Measurements from ENCODE around the gene FHIT.

The FHIT gene

DNA sequence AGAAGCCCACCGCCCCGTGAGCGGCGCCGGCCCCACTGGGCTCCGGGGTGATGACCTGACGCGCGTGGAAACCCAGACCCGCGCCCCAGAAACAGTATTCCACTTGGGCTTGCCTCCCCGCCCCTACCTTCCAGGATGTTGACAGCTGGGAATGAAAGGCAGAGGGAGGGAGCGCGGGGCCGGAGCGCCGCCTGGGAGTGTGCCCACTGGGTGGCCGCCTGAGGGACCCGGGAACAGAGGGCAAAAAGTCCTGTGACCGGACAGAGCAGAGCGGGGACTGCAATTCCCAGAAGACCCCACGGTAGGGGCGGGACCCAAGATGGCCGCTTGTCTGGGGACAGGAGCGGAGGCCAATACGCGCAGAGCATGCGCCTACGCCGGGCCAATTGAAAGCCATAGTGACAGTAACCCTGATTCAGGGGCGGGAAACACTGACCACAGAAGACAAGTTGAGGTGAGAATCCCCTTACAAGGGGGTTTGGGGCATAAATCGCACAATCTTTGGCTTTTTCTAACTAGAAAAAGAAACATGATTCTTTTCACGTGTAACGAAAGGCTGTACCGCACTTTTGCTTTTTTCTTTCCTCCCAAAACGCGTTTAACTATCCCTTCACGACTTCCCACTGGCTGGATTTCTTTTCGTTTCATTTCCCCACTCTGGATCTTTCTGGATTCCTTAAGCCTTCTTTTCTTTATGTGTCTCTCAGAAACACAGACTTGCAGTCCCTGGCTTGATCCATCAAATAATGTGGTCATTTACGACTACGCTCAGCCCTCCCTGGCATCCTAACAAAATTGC lies at the start of gene FHIT:
FHIT (minus strand) TSS at position 279 of the 799 bp plus-strand sequence.
- DNase-seq, result peak; percentile 91 to 92

- no peak for DNase-seq
These were observed 49.5 kb upstream of the FHIT start for GRCh38 chr3:61300786-61301185.

DNA sequence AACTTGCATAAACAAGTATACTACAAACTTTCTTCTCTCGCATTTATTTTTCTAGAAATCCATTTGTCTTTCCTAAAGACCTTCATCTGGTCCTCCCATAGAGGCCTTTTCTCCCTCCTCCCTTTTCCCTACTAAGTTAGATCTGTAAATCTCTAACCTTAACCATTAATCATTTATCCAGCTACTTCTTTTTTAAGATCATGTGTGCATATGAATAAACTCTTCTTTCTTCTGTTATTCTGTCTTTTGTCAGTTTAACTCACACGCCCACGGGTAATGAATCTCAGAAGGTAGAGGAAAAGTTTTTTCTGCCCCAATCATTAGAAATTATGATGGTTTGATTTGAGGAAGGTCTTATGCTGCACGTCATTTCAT lies 48.7 kb upstream of the FHIT start:
- DNase-seq, result no peak

- DNase-seq, result no peak
These were observed 48.2 kb upstream of the FHIT start for GRCh38 chr3:61299343-61300005.

DNA sequence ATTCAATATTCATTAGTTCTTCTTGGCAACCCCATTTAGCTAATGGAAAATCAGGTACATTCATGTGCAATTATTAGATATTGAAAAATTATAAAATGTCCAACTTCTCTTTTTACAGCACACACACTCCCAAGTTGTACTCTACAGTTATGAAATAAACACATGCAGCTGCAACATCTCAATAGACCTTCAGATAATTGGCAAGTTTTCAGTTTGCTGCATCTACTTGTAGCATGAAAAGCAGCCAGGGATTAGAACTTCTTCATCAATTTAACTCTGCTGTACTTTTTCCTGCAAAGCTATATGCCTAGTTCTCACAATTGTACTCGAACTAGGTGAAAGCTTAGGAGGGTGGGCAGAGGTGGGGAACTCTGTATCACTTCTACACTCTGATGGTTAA lies 46.6 kb upstream of the FHIT start:
- no peak for DNase-seq

DNA sequence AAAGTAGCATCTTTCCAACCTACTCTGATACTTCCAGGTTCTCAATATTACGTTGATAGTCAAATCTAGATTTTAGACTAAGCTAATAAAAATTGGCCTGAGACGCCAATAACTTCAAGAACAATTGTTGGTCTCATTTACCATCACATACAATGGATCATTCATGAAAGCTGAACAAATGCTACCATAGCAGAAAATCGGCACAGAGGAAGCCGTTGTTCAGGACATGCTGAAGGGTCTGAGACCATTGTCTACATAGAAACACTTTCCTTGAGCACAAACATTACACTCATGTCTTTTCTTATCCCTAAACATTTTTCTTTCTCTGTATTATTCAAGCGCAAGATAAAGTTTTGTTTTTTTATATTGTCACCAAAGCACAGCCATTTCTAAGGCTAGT lies 37.2 kb upstream of the FHIT start:
- DNase-seq, result no peak

- DNase-seq, result no peak
These were observed 32.6 kb upstream of the FHIT start for GRCh38 chr3:61283876-61284275.

GRCh38 chr3:61278713-61279112 lies 27.5 kb upstream of the FHIT start:
- DNase-seq, result no peak

DNA sequence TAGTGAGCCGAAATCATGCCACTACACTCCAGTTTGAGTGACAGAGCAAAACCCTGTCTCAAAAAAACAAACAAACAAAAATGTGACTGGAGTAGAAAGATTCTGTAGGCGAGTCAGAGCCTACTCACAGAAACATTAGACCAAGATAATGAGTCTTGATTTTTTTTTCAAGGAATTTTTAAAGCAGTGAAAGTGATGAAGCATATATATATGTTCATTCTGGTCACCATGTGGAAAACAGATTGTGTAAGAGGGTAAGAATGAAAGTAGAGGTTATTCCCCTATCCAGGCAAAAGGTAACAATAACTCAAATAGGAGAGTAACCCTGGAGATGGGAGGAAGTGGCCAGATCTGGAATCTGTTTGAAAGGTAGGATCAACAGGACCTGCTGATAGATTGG lies 26.2 kb upstream of the FHIT start:
- DNase-seq, result no peak

GRCh38 chr3:61269435-61269834 lies 18.2 kb upstream of the FHIT start:
- DNase-seq, result no peak

- DNase-seq, result no peak
These were observed 17.4 kb upstream of the FHIT start for GRCh38 chr3:61268644-61269043.

DNA sequence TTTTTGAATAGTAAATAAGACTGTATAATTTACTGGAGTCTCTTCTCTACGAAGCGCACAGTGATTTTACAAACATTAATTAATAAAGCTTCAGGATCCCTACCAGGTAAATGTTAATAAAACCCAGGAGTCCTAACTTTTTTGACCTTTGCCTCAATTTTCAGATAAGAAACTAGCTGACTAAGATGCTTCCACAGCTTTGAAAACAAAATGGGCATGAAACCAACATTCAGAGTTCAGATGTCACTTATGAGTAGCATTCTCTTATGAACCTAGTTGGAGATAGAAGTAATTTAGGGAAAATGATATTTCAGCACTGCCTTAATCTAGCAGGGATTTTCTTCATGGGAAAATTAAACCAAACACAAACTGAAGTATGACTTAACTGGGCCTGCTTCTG lies 13.0 kb upstream of the FHIT start:
- DNase-seq, result no peak

- no peak for DNase-seq
These were observed 5.9 kb upstream of the FHIT start for GRCh38 chr3:61257148-61257547.

- no peak for DNase-seq
These were observed 2.5 kb upstream of the FHIT start for GRCh38 chr3:61253756-61254155.

DNA sequence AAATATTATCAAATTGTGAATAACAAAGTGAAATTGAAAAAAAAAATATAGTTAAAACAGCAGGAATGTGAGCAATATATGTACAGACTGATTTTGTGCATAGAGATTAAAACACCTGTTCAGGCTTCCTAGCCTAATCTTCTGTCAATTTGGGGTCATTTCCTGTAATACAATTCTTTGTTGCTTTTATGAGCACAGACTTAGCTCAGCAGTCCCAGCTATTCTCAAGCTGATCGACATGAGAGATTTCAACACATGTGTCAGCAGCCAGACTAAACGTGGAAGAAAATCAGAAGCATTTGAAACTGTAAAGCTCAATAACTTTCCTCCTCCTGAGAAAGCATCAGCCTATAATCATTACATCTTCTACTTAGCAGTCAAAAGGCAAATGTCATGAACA lies 1.6 kb upstream of the FHIT start:
- no peak for DNase-seq

- peak; percentile 17 to 26 for DNase-seq
These were observed 473 bp downstream of the FHIT start for GRCh38 chr3:61250784-61251173.

- no peak for DNase-seq
These were observed 2.8 kb downstream of the FHIT start for GRCh38 chr3:61248496-61248895.

GRCh38 chr3:61247191-61247590 lies 4.1 kb downstream of the FHIT start:
- DNase-seq, result no peak

DNA sequence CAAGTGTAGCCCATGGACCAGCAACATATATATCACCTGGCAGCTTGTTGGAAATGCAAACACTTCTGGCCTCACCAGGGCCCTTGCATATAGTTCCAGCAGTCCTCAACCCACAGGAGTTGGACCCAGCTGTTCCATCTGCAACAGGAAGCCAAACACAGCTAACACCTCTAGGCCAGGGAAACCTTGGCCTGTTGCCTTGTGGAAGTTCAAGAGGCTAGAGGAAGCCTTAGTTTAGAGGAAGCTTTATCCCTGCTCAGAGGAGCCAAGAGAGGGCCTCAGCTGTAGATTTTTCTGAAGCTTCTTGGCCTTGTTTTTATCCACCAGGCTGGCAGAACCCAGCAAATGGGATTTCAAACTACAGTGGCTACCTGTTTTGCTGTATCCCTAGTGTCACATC lies 11.4 kb downstream of the FHIT start:
- DNase-seq, result no peak

DNA sequence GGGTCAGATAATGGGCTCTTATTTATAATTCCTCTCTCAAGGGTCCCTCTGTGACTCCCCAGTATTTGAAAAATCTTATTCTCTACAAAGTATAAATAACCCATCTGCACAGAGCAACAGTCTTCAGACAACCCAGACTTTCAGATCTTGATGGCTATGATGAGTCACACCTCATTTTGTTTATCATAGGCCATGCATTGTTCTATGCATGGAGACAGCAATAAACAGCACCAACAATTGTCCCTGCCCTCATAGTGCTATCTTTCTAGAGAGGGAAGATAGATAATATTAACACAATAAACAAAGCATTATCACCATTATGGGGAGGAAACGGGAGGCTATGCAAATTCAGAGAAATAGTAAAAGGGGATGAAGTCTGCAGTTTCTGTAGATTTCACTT lies 13.4 kb downstream of the FHIT start:
- DNase-seq, result no peak

DNA sequence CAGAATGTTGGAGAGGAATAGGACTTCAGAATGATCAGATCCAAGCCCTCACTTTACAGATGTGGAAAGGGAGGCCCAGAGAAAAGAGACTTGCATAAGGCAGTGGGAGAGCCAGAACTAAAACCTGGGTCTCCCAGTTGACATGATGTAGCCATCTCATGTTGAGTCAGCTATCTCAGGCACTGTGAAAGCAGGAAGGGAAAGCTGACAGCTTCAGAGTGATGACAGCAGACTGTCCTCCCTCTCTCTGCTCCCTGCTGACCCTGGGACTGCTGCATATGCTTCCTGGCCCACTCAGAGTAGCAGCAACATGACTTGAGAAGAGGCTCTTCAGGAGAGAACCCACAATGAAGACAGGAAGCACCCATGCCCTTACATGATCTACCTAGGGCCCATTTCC lies 14.7 kb downstream of the FHIT start:
- no peak for DNase-seq

- DNase-seq, result no peak
These were observed 17.5 kb downstream of the FHIT start for GRCh38 chr3:61233746-61234145.

- no peak for DNase-seq
These were observed 19.6 kb downstream of the FHIT start for GRCh38 chr3:61231693-61232092.

GRCh38 chr3:61227799-61228198 lies 23.5 kb downstream of the FHIT start:
- no peak for DNase-seq

GRCh38 chr3:61226166-61226686 lies 25.0 kb downstream of the FHIT start:
- no peak for DNase-seq
